Mesothelial cell of epicardium (in vitro differentiated cells): ENCODE measurements around the gene IL22RA1. TPM values are rescaled to one million over a fixed set of nuclear protein-coding genes. Genes with fewer than 3 reads are reported as not detected.

Experiments used
- DNase-seq, 2 experiments: peaks; one replicate each; pipeline ENCODE4 v3.0.0; 2021; ENCODE audit warnings: low spot score in 2 of 2; ENCODE audit not compliant: unreplicated experiment in 2 of 2
- H3K27ac Mint-ChIP-seq: 2 replicates; pipeline ENCODE4 v1.8.0; 2021; ENCODE audit warnings: mixed read lengths
- H3K27me3 Mint-ChIP-seq: 2 replicates; pipeline ENCODE4 v1.8.0; 2021; ENCODE audit warnings: low read depth, mixed read lengths
- H3K36me3 Mint-ChIP-seq: 2 replicates; pipeline ENCODE4 v1.8.0; 2021; ENCODE audit warnings: mixed read lengths
- H3K4me1 Mint-ChIP-seq: 2 replicates; pipeline ENCODE4 v1.8.0; 2021; ENCODE audit warnings: mixed read lengths
- H3K4me3 Mint-ChIP-seq: 2 replicates; pipeline ENCODE4 v1.8.0; 2021; ENCODE audit warnings: mild to moderate bottlenecking, moderate library complexity, mixed read lengths
- H3K9me3 Mint-ChIP-seq: 2 replicates; pipeline ENCODE4 v1.8.0; 2021; ENCODE audit warnings: mixed read lengths
- total RNA-seq: library from RNA; stranded (reverse); gene quantifications from 3 replicates; pipeline ENCODE4 v1.2.1, GENCODE V29; 2021
- TF ChIP-seq, protein P1 (sequence below): fragments of 200-600 bp; sonication (generic); IDR thresholded peaks from one replicate; pipeline ENCODE4 v1.5.0; 2021; ENCODE audit warnings: antibody characterized with exemption; ENCODE audit not compliant: unreplicated experiment

The IL22RA1 gene
- total RNA-seq, 1 donor from 2014 or later = 0.09 TPM

GRCh38 chr1:24084050-24084449, 58.9 kb downstream of the IL22RA1 start:
- Mint-ChIP-seq H3K27ac (no peak overlapping the region), H3K4me3 (no peak overlapping the region), H3K9me3 (no peaks in the 10 kb centered on the region), H3K36me3 (no peaks in the 10 kb centered on the region), H3K27me3 (peaks cover 4% of the 10 kb centered on the region), H3K4me1 (no peaks in the 10 kb centered on the region)
- TF ChIP-seq, protein P1, sequence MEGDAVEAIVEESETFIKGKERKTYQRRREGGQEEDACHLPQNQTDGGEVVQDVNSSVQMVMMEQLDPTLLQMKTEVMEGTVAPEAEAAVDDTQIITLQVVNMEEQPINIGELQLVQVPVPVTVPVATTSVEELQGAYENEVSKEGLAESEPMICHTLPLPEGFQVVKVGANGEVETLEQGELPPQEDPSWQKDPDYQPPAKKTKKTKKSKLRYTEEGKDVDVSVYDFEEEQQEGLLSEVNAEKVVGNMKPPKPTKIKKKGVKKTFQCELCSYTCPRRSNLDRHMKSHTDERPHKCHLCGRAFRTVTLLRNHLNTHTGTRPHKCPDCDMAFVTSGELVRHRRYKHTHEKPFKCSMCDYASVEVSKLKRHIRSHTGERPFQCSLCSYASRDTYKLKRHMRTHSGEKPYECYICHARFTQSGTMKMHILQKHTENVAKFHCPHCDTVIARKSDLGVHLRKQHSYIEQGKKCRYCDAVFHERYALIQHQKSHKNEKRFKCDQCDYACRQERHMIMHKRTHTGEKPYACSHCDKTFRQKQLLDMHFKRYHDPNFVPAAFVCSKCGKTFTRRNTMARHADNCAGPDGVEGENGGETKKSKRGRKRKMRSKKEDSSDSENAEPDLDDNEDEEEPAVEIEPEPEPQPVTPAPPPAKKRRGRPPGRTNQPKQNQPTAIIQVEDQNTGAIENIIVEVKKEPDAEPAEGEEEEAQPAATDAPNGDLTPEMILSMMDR = no peak
- DNase-seq = no peak

DNA sequence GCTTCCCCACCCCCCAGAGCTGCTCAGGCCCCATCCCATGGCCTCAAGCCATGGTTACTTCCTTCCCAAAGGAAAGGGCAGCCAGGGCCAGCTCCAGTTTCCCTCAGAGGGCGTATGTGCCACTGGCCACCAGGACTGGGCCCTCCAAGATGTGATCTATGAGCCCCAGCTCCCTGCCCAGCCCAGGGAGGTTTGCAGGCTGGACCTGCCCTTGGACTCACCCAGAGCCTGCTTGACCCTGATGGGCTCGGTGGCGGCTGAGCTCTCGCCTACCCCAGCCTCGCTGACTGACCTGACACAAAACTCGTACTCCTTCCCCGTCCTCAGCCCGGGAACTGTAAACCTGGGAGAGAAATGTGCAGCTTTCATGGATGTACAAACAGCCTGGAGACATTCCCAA, 60.6 kb downstream of the IL22RA1 start:
- H3K9me3 Mint-ChIP-seq = no peaks in the 10 kb centered on the region

GRCh38 chr1:24081190-24081589, 61.8 kb downstream of the IL22RA1 start:
- Mint-ChIP-seq H3K27ac (no peak overlapping the region), H3K4me1 (peaks cover 4% of the 10 kb centered on the region), H3K9me3 (no peaks in the 10 kb centered on the region), H3K27me3 (no peaks in the 10 kb centered on the region), H3K36me3 (no peaks in the 10 kb centered on the region), H3K4me3 (no peak overlapping the region)
- TF ChIP-seq, protein P1 = no peak
- DNase-seq = no peak

More for the DNA sequence above, 60.6 kb downstream of the IL22RA1 start:
- Mint-ChIP-seq H3K27me3 (peaks cover 4% of the 10 kb centered on the region), H3K4me1 (no peaks in the 10 kb centered on the region), H3K36me3 (no peaks in the 10 kb centered on the region), H3K4me3 (no peak overlapping the region), H3K27ac (no peak overlapping the region)
- DNase-seq = no peak
- TF ChIP-seq, protein P1 = no peak

- no peaks in the 10 kb centered on the region for H3K9me3 Mint-ChIP-seq
- TF ChIP-seq, protein P1 = no peak
- no peak overlapping the region for H3K27ac Mint-ChIP-seq
- H3K36me3 Mint-ChIP-seq = no peaks in the 10 kb centered on the region
- no peak for DNase-seq
- H3K4me1 Mint-ChIP-seq = peaks cover 4% of the 10 kb centered on the region
- no peak overlapping the region for H3K4me3 Mint-ChIP-seq
- H3K27me3 Mint-ChIP-seq = no peaks in the 10 kb centered on the region
Observed at GRCh38 chr1:24080131-24080530, 62.8 kb downstream of the IL22RA1 start.

DNA sequence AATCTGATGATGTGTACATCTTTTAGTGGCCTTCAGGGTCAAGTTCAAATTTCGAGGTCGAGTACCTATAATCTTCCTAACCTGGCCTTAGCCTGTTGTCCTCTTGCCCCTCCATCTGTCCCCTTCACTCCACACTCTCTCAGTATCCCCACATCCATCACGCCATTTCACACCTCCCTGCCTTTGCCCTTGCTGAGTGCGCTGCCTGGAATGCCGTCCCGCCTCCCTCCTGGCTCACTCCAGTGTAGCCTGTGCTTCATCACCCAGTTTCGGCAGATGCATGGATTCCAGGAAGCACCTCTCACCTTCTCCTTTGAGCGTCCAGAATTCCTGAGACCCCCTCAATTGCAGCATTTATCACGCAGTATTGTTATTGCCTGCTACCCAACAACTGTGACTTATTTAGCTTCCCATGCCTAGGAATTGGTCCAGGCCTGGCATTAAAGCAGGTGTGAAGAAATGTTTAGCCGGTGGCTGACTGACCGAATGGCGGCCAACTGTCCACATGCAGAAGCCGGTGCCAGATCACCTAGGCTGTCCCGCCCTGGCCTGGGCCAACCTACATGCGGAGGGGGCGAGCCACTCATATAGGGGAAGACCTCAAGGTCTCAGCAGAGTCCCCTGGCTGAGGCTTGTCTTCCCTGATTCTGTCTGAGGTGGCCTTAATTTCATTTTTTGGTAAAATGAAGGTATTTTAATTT, 65.5 kb downstream of the IL22RA1 start:
- H3K36me3 Mint-ChIP-seq = no peaks in the 10 kb centered on the region
- no peak overlapping the region for H3K27ac Mint-ChIP-seq
- H3K27me3 Mint-ChIP-seq = no peaks in the 10 kb centered on the region
- no peaks in the 10 kb centered on the region for H3K9me3 Mint-ChIP-seq
- TF ChIP-seq, protein P1 = no peak
- DNase-seq = no peak
- no peak overlapping the region for H3K4me3 Mint-ChIP-seq
- peaks cover 4% of the 10 kb centered on the region for H3K4me1 Mint-ChIP-seq
